AG04449 (cell line): ENCODE measurements around the gene PRKN.

Experiments used
- CTCF ChIA-PET: fragments of 350-600 bp; formaldehyde crosslinking; extraction: SDS; loops from one replicate; lab custom pipeline; 2021; ENCODE audit warnings: antibody characterized with exemption; lab: Yijun Ruan, JAX
- POLR2A ChIA-PET: fragments of 400-600, 350-600 bp; formaldehyde crosslinking; extraction: SDS; loops from one replicate; lab custom pipeline; 2020; ENCODE audit warnings: antibody characterized with exemption, inconsistent platforms; lab: Yijun Ruan, JAX
- DNase-seq: peaks from one replicate; pipeline ENCODE4 v3.0.0-alpha.2; 2010; ENCODE audit warnings: low read depth, low spot score
- H3K4me3 ChIP-seq: 2 replicates; pipeline ENCODE4 v1.5.1; 2011; ENCODE audit warnings: low read depth, mild to moderate bottlenecking, control low read depth, low read length
- CTCF ChIP-seq: IDR thresholded peaks from one replicate; pipeline ENCODE4 v1.5.1; 2011; ENCODE audit warnings: mild to moderate bottlenecking, moderate library complexity, low read length, control low read depth, inconsistent platforms; ENCODE audit not compliant: insufficient read depth; ENCODE audit errors: missing control alignments

The PRKN gene

GRCh38 chr6:161546632-161547031, 1180.9 kb downstream of the PRKN start:
- TF ChIP-seq CTCF, result no peak

DNA sequence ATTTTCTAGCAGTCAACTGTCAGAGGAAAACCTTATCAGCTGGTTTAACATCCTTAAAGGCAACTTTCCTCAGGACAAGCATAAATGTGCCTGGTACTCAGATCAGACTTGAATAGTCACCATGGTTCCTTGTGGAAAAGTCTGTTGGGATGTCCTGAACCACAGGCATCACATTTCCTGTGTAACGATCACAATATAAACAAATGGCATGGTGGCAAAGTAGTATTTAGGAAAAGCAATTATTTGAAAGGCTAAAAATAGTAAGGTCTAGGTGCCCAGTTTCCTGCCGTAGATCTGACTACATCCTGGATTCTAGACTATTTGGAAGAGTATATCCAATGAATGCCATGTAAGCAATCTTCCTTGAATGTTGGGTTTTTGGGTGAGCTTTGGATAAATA, 1181.8 kb downstream of the PRKN start:
- POLR2A ChIA-PET, result no interaction called here
- no peak overlapping the region for H3K4me3 ChIP-seq
- CTCF ChIA-PET, result no interaction called here
- TF ChIP-seq CTCF, result no peak
- no peak for DNase-seq

More at GRCh38 chr6:161546632-161547031, 1180.9 kb downstream of the PRKN start:
- H3K4me3 ChIP-seq, result no peak overlapping the region
- CTCF ChIA-PET, result no interaction called here
- no peak for DNase-seq
- POLR2A ChIA-PET, result no interaction called here

DNA sequence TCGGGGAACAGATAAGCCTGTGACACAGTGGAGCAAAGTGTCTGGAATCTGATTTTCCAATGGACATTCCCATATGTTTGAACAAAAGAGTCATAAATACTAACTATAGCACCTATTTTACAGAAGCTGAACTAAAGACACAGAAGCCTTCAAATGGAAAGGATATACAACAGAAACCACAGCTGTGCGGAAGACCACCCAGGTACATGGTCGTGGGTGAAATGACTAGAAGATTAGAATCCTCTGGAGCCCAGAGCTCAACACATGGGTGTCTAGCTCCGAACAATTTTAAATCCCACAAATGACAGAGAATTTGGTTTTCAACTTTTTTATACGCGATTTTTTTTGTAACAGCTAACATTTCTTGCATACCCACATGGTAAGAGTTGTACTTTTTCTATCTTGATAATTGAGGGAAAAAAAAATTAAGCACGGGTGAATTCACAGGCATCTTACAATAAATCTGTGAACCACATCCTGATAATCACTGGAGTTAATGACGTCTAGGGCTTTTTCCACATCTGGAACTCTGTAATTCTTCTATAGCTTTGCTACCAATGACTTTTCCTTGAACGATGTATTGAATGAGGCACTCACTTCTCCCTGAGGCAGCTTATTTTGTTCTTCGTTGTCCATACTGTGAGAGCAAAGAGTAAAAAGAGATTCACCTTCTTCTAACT, 1182.6 kb downstream of the PRKN start:
- DNase-seq, result no peak
- POLR2A ChIA-PET, result no interaction called here
- no peak for TF ChIP-seq CTCF
- H3K4me3 ChIP-seq, result no peak overlapping the region
- CTCF ChIA-PET, result no interaction called here

DNA sequence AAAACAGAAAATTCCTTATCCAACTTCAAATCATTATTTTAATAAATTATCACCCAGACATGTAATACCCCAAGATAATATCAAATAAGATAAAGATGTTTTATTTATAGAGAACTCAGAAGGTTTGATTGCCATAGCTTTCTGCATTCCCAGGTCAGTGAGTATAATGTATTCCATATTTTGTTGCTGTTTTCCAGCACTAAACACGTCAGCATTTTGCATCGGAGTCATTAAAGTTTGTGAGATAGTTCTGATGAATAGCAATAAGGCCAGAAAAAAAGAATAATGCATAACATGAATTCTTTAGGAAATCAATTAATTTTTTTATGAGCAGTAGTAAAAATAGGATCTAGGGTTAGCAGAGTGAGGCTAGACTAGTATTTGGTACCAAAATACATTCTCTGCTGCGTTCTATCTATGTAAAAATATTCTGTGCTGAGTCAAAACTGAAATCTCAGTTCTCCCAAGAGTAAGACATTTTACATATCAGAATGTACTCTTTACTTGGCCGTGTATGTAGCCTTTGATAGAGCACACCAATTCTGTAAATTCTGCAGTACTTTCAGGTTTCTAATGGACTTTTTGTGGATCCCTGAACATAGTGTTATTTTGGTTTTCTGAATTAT, 1183.8 kb downstream of the PRKN start:
- TF ChIP-seq CTCF, result no peak
- POLR2A ChIA-PET, result no interaction called here
- DNase-seq, result no peak
- CTCF ChIA-PET, result no interaction called here
- no peak overlapping the region for H3K4me3 ChIP-seq

DNA sequence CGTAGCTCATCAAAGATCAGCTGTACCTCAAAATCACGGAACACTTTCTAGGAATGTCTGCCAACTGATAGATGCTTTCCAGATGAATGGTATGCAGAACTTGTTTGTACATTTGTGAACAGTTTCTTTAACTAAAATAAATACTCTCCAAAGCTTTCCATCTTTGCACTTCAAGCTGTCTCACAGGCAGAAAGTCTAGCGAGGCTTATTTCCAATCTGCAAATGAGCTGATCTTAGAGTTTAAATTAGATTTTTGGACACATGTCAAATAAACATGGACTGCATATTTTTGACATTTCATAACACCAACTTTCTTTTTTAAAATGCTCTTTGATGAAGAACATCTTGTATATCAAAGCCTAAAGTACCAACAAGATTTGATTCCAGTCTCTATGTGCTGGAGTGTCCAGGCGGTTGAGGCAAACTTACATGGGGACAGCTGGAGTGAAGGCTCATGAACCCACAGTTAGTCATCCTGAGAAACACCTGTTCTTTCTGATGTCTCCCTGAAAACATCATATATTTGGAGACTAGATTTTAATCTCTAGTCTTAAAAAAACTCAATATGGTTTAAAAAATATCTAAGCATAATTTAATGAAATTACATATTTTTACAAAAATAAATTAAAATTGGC, 1185.1 kb downstream of the PRKN start:
- CTCF ChIA-PET, result no interaction called here
- no peak for TF ChIP-seq CTCF
- POLR2A ChIA-PET, result no interaction called here
- H3K4me3 ChIP-seq, result no peak overlapping the region
- DNase-seq, result no peak

DNA sequence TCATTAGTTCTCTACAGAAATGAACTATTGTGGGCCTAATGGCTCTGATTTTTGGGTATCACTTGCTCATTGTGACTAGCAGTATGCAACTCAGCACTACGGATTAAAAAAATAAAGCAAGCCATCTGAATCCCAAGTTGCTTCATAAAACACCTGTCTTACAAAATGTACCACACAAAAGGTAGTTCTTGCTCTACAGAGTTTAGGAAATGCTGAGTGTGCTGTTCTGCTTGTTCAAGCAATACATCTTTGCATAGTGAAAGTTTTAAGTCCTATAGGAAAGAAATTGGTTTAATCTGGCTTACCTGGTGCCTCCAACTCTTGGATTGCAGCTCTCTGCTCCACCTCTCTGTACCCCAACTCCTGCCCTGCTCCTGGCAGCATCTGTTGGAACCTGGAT, 1187.0 kb downstream of the PRKN start:
- DNase-seq, result no peak
- ChIA-PET POLR2A (no interaction called here), CTCF (no interaction called here)
- no peak for TF ChIP-seq CTCF
- no peak overlapping the region for H3K4me3 ChIP-seq
